Measurements from ENCODE around the gene CAMK2D.

Gene CAMK2D

GRCh38 chr4:113738251-113738650 is 23.3 kb downstream of the CAMK2D start:
- TF ChIP-seq CTCF (conservative IDR thresholded peaks at IDR 0.05; ENCODE audit: low read depth, low read length): no peak
- no peak overlapping the region for H3K4me3 ChIP-seq (ENCODE audit: low read depth, low read length)
- peak; percentile 91 for DNase-seq (ENCODE audit: low read depth)

GRCh38 chr4:113733685-113734084 is 27.9 kb downstream of the CAMK2D start:
- no peak overlapping the region for H3K4me3 ChIP-seq (ENCODE audit: low read depth, low read length)
- no peak for TF ChIP-seq CTCF (conservative IDR thresholded peaks at IDR 0.05; ENCODE audit: low read depth, low read length)
- no peak for DNase-seq (ENCODE audit: low read depth)

GRCh38 chr4:113732967-113733527 is 28.5 kb downstream of the CAMK2D start:
- no peak for DNase-seq (ENCODE audit: low read depth)
- H3K4me3 ChIP-seq (ENCODE audit: low read depth, low read length): no peak overlapping the region
- no peak for TF ChIP-seq CTCF (conservative IDR thresholded peaks at IDR 0.05; ENCODE audit: low read depth, low read length)

- DNase-seq (ENCODE audit: low read depth): no peak
- H3K4me3 ChIP-seq (ENCODE audit: low read depth, low read length): no peak overlapping the region
- no peak for TF ChIP-seq CTCF (conservative IDR thresholded peaks at IDR 0.05; ENCODE audit: low read depth, low read length)
Observed at GRCh38 chr4:113730467-113731216, 30.9 kb downstream of the CAMK2D start.

GRCh38 chr4:113727802-113728201 is 33.7 kb downstream of the CAMK2D start:
- no peak for TF ChIP-seq CTCF (conservative IDR thresholded peaks at IDR 0.05; ENCODE audit: low read depth, low read length)
- no peak for DNase-seq (ENCODE audit: low read depth)

GRCh38 chr4:113725963-113726362 is 35.6 kb downstream of the CAMK2D start:
- H3K4me3 ChIP-seq (ENCODE audit: low read depth, low read length): no peak overlapping the region
- no peak for TF ChIP-seq CTCF (conservative IDR thresholded peaks at IDR 0.05; ENCODE audit: low read depth, low read length)
- DNase-seq (ENCODE audit: low read depth): no peak

More at GRCh38 chr4:113727802-113728201, 33.7 kb downstream of the CAMK2D start:
- no peak overlapping the region for H3K4me3 ChIP-seq (ENCODE audit: low read depth, low read length)

GRCh38 chr4:113718252-113718651 is 43.3 kb downstream of the CAMK2D start:
- no peak overlapping the region for H3K4me3 ChIP-seq (ENCODE audit: low read depth, low read length)
- TF ChIP-seq CTCF (conservative IDR thresholded peaks at IDR 0.05; ENCODE audit: low read depth, low read length): no peak
- no peak for DNase-seq (ENCODE audit: low read depth)
